Mucosa of stomach (tissue), 1 donor: ENCODE results near the gene TIMM8A.
A peak's percentile ranks its signal among the peaks of the same experiment; 100 is the strongest.

Experiments
- H3K27me3 ChIP-seq: one replicate; pipeline ENCODE4 v1.7.0; 2013; ENCODE audit warnings: mild to moderate bottlenecking, low read length; ENCODE audit not compliant: control insufficient read depth, insufficient read depth
- H3K36me3 ChIP-seq: one replicate; pipeline ENCODE4 v1.7.0; 2013; ENCODE audit warnings: low read length; ENCODE audit not compliant: control insufficient read depth, insufficient read depth
- H3K4me1 ChIP-seq: one replicate; pipeline ENCODE4 v1.7.0; 2013; ENCODE audit warnings: mild to moderate bottlenecking, low read length; ENCODE audit not compliant: control insufficient read depth, insufficient read depth
- H3K4me3 ChIP-seq: one replicate; pipeline ENCODE4 v1.7.0; 2013; ENCODE audit warnings: low read length
- H3K9ac ChIP-seq: one replicate; pipeline ENCODE4 v1.7.0; 2013; ENCODE audit warnings: mild to moderate bottlenecking, low read length, moderate library complexity
- H3K9me3 ChIP-seq: one replicate; pipeline ENCODE4 v1.7.0; 2013; ENCODE audit warnings: mild to moderate bottlenecking, low read length, moderate library complexity; ENCODE audit not compliant: control insufficient read depth
- donor health status: Pancreatic carcinoma.

TIMM8A gene, protein sequence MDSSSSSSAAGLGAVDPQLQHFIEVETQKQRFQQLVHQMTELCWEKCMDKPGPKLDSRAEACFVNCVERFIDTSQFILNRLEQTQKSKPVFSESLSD

DNA sequence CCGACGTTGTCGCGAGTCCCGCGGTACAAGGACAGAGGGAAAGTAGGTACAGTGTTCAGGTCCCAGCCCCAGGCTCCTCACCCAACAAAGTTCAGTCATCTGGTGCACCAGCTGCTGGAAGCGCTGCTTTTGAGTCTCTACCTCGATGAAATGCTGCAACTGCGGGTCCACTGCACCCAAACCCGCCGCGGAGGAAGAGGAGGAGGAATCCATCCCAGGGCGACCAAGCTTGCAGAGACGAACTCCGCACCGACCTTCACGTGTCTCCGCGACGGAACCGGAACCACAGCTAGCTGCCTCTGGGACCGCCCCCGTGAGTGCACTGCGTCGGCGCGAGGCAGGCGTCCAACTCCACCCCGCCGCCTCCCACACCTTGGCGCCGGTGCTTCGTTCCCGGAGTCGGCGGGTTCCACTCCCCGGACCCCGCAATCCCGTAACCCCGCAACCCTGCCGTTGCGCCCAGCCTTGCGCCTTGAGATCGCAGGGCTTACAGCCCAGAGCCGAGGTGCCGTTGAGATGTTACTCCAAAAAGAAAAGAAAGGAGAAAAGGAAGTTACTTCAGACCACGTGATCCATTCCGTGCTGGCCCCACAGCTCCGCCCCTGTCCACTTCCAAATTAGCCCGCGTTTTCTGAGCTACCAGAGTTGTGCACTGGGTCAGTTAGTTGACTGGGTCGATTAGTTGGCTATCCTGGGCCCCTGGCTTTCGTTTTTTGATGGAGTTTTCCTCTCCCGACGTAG lies at the start of gene TIMM8A:
Gene TIMM8A, minus strand, starts transcription at position 291 of the 741 bp plus-strand sequence. Its CDS starts 78 bp downstream, at position 213.
- peak within 1 kb of the TSS; percentile 80 for H3K4me3 ChIP-seq
- H3K4me1 ChIP-seq: no peaks in the 10 kb centered on the region
- H3K36me3 ChIP-seq: no peaks in the 10 kb centered on the region
- no peaks in the 10 kb centered on the region for H3K9me3 ChIP-seq
- H3K27me3 ChIP-seq: no peaks in the 10 kb centered on the region
- peak within 1 kb of the TSS; percentile 75 for H3K9ac ChIP-seq

- no peaks in the 10 kb centered on the region for H3K4me1 ChIP-seq
- H3K9me3 ChIP-seq: no peaks in the 10 kb centered on the region
- H3K36me3 ChIP-seq: no peaks in the 10 kb centered on the region
- H3K9ac ChIP-seq: no peak overlapping the region
- H3K4me3 ChIP-seq: no peak overlapping the region
- H3K27me3 ChIP-seq: no peaks in the 10 kb centered on the region
These were observed 49.2 kb upstream of the TIMM8A start for GRCh38 chrX:101397779-101398178.

- no peaks in the 10 kb centered on the region for H3K36me3 ChIP-seq
- H3K4me3 ChIP-seq: no peak overlapping the region
- H3K9me3 ChIP-seq: no peaks in the 10 kb centered on the region
- peaks cover 6% of the 10 kb centered on the region for H3K4me1 ChIP-seq
- H3K9ac ChIP-seq: no peak overlapping the region
- H3K27me3 ChIP-seq: no peaks in the 10 kb centered on the region
These were observed 47.2 kb upstream of the TIMM8A start for GRCh38 chrX:101395789-101396188.

- Histone ChIP-seq H3K4me1 (peaks cover 9% of the 10 kb centered on the region), H3K9ac (no peak overlapping the region), H3K9me3 (no peaks in the 10 kb centered on the region), H3K4me3 (no peak overlapping the region), H3K36me3 (no peaks in the 10 kb centered on the region), H3K27me3 (no peaks in the 10 kb centered on the region)
These were observed 45.8 kb upstream of the TIMM8A start for GRCh38 chrX:101394372-101394771.

- Histone ChIP-seq H3K9ac (no peak overlapping the region), H3K27me3 (no peaks in the 10 kb centered on the region), H3K4me1 (peaks cover 9% of the 10 kb centered on the region), H3K36me3 (no peaks in the 10 kb centered on the region), H3K4me3 (no peak overlapping the region), H3K9me3 (no peaks in the 10 kb centered on the region)
These were observed 45.2 kb upstream of the TIMM8A start for GRCh38 chrX:101393530-101394305.

- peaks cover 9% of the 10 kb centered on the region for H3K4me1 ChIP-seq
- no peak overlapping the region for H3K4me3 ChIP-seq
These were observed 43.3 kb upstream of the TIMM8A start for GRCh38 chrX:101391831-101392230.

DNA sequence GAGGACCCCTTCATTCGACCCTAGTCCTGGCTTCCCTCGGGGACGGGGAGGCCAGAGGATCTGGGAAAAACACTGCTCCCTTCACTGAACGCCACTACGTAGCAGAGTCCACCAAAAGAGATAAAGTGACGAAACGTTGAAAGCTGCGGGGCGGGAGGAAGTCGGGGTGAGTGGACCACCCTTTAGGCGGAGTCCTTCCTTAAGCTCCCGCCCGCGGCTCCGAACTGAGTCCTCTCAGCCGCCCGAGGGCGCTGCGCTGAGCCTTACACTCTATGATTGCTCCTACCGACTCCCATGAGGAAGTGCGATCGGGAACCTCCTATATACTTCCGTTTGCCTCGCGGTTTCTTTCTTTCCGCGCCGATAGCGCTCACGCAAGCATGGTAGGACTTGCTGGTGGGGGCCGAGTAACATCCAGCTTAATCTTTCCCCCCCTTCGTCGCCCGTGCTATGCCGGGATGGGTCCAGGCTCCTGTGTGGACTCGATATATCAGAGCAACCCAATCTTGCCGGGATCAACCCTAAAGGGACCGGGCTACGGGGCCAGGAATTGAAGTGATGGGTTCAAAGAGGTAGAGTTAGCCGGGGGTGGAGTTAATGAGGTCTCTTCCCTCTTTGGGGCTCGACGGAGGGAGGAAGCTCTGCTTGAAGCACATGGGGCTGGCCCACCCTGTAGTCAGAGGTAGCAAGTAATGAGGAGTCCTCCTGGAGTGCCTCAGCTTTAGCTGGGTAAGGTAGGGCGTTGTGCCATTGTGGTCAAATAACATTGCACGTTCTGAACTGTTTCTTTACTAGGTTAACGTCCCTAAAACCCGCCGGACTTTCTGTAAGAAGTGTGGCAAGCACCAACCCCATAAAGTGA lies 42.4 kb upstream of the TIMM8A start, which contains the start of gene RPL36A:
Gene RPL36A, plus strand, starts transcription at position 348 of the 862 bp plus-strand sequence. Its CDS starts 33 bp downstream, at position 381.
- peak within 1 kb of the TSS; percentile 41 for H3K4me3 ChIP-seq
- H3K4me1 ChIP-seq: peaks cover 9% of the 10 kb centered on the region
- H3K36me3 ChIP-seq: no peaks in the 10 kb centered on the region
- H3K9ac ChIP-seq: peak within 1 kb of the TSS; percentile 74
- H3K9me3 ChIP-seq: no peaks in the 10 kb centered on the region
- H3K27me3 ChIP-seq: no peaks in the 10 kb centered on the region

More at GRCh38 chrX:101391831-101392230, 43.3 kb upstream of the TIMM8A start:
- no peaks in the 10 kb centered on the region for H3K27me3 ChIP-seq
- H3K9me3 ChIP-seq: no peaks in the 10 kb centered on the region
- H3K9ac ChIP-seq: peak overlapping the region; percentile 74
- H3K36me3 ChIP-seq: no peaks in the 10 kb centered on the region

DNA sequence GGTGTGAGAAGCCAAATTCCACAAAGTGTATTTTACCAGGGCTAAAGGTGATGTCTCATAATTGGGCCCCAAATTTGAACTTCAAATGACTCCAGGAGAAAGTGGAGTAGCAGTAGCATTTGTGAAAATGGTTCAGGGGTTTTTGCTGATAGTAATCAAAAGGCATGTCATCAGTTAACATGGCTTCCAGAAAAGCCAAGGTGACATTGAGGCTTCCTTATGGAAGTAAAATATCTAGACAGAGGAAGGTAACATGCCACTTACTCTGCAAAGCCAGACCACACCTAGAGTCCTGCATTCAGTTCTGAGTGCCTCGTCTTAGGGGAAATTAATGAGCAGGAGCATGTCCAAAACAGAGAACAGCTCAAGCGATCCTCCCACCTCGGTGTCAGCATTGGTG lies 40.1 kb upstream of the TIMM8A start:
- Histone ChIP-seq H3K36me3 (no peaks in the 10 kb centered on the region), H3K27me3 (no peaks in the 10 kb centered on the region), H3K9me3 (no peaks in the 10 kb centered on the region), H3K4me3 (no peak overlapping the region), H3K9ac (no peak overlapping the region), H3K4me1 (peaks cover 9% of the 10 kb centered on the region)

- Histone ChIP-seq H3K4me3 (no peak overlapping the region), H3K4me1 (peaks cover 6% of the 10 kb centered on the region), H3K36me3 (no peaks in the 10 kb centered on the region), H3K27me3 (no peaks in the 10 kb centered on the region), H3K9me3 (no peaks in the 10 kb centered on the region), H3K9ac (no peak overlapping the region)
These were observed 38.0 kb upstream of the TIMM8A start for GRCh38 chrX:101386542-101386885.

- Histone ChIP-seq H3K36me3 (no peaks in the 10 kb centered on the region), H3K27me3 (no peaks in the 10 kb centered on the region), H3K4me3 (no peak within 1 kb of the TSS)
These were observed 37.4 kb upstream of the TIMM8A start, which contains the start of gene BTK for GRCh38 chrX:101385795-101386541. Gene BTK, minus strand, starts transcription at chrX:101386191. Its CDS starts 10,907 bp downstream, at chrX:101375284.

More at GRCh38 chrX:101385795-101386541, 37.4 kb upstream of the TIMM8A start, which contains the start of gene BTK:
- H3K9ac ChIP-seq: no peak within 1 kb of the TSS
- no peaks in the 10 kb centered on the region for H3K9me3 ChIP-seq
- H3K4me1 ChIP-seq: peaks cover 3% of the 10 kb centered on the region
